Measurements from ENCODE around the gene ARHGEF1. TPM values are rescaled to one million over a fixed set of nuclear protein-coding genes. Genes with fewer than 3 reads are reported as not detected.

ARHGEF1 gene
- total RNA-seq, 4 donors from 2014 or later: 40.4 to 58.3 (median 51.4) TPM

- no peak for ATAC-seq
- no peak for TF ChIP-seq EP300 (IDR thresholded peaks at IDR 0.05)
- peaks cover 0 to 27% (median 6%) of the 10 kb centered on the region in 3 donors for H3K4me1 ChIP-seq
- no peaks in the 10 kb centered on the region for H3K9me3 ChIP-seq
- no peak overlapping the region for H3K27ac ChIP-seq
- no peaks in the 10 kb centered on the region for H3K36me3 ChIP-seq
- no peaks in the 10 kb centered on the region for H3K27me3 ChIP-seq
- no peak overlapping the region for H3K4me3 ChIP-seq
- 45 to 100% methylated on average over 1 to 4 of the region's 5 CpGs for WGBS, 2 donors (ENCODE audit: low coverage in 1 of 2)
These were observed 2.7 kb upstream of the ARHGEF1 start for GRCh38 chr19:41880329-41880708.

GRCh38 chr19:41883463-41883820 is 458 bp downstream of the ARHGEF1 start:
- Histone ChIP-seq H3K4me3 (peak overlapping the region; percentile 94), H3K27ac (peak overlapping the region; percentile 59 to 89 (median 86)), H3K4me1 (peaks cover 0 to 58% (median 10%) of the 10 kb centered on the region in 3 donors), H3K27me3 (no peaks in the 10 kb centered on the region), H3K9me3 (no peaks in the 10 kb centered on the region), H3K36me3 (peaks cover 0 to 7% of the 10 kb centered on the region in 2 donors)
- no peak for ATAC-seq
- 0 to 2% methylated on average over 5 to 7 of the region's 23 CpGs for WGBS, 2 donors (ENCODE audit: low coverage in 1 of 2)
- TF ChIP-seq POLR2AphosphoS5 (IDR thresholded peaks at IDR 0.05): no peak
- no peak for TF ChIP-seq CTCF (IDR thresholded peaks at IDR 0.05)
- TF ChIP-seq EP300 (IDR thresholded peaks at IDR 0.05): no peak
- TF ChIP-seq POLR2A (IDR thresholded peaks at IDR 0.05): no peak

- Histone ChIP-seq H3K4me1 (peaks cover 0 to 59% (median 10%) of the 10 kb centered on the region in 3 donors), H3K27ac (peak overlapping the region in 3 of 4 donors; percentile 86 to 89 (median 87)), H3K27me3 (no peaks in the 10 kb centered on the region), H3K4me3 (peak overlapping the region; percentile 94), H3K36me3 (peaks cover 0 to 13% of the 10 kb centered on the region in 2 donors), H3K9me3 (no peaks in the 10 kb centered on the region)
- 0 to 2% methylated on average over 1 to 26 of the region's 66 CpGs for WGBS, 2 donors (ENCODE audit: low coverage in 1 of 2)
- peak; percentile 99 for ATAC-seq
- TF ChIP-seq EP300 (IDR thresholded peaks at IDR 0.05): no peak
- peak in 1 of 2 donors; percentile 54 for TF ChIP-seq POLR2A (IDR thresholded peaks at IDR 0.05)
- peak in 1 of 4 experiments; percentile 55 for TF ChIP-seq CTCF (IDR thresholded peaks at IDR 0.05)
- TF ChIP-seq POLR2AphosphoS5 (IDR thresholded peaks at IDR 0.05): peak; percentile 66
These were observed 1.1 kb downstream of the ARHGEF1 start for GRCh38 chr19:41883821-41884733.

- no peaks in the 10 kb centered on the region for H3K27me3 ChIP-seq
- H3K27ac ChIP-seq: no peak overlapping the region
- peaks cover 0 to 59% (median 10%) of the 10 kb centered on the region in 3 donors for H3K4me1 ChIP-seq
- no peaks in the 10 kb centered on the region for H3K9me3 ChIP-seq
- WGBS, 2 donors (ENCODE audit: low coverage in 1 of 2): 60 to 71% methylated on average over 6 to 7 of the region's 13 CpGs
- H3K4me3 ChIP-seq: peak overlapping the region in 1 of 2 donors; percentile 8
- no peak for TF ChIP-seq POLR2A (IDR thresholded peaks at IDR 0.05)
- TF ChIP-seq POLR2AphosphoS5 (IDR thresholded peaks at IDR 0.05): no peak
- no peak for TF ChIP-seq EP300 (IDR thresholded peaks at IDR 0.05)
- TF ChIP-seq CTCF (IDR thresholded peaks at IDR 0.05): no peak
- ATAC-seq: no peak
- H3K36me3 ChIP-seq: peaks cover 0 to 43% of the 10 kb centered on the region in 2 donors
These were observed 4.1 kb downstream of the ARHGEF1 start for GRCh38 chr19:41886761-41887710.
